Vein endothelial cell (primary cell): ENCODE results near the gene BOC. TPM values are rescaled to one million over a fixed set of nuclear protein-coding genes. Genes with fewer than 3 reads are reported as not detected.

Experiments
- total RNA-seq: library from RNA; depleted of rRNA; stranded (reverse); fragments of >200 nt; gene quantifications from 2 replicates; pipeline ENCODE4 v1.2.3, GENCODE V29; 2012

BOC gene
- total RNA-seq, result under 0.01 TPM in 1 of 2 replicates, not detected in the other

GRCh38 chr3:113211330-113212149, at the start of gene BOC:
Gene BOC, plus strand, starts transcription at chr3:113211557. Its CDS starts 38,246 bp downstream, at chr3:113249803.

Other genes starting within 250 kb of the BOC start
- not detected in 2 replicates for gene CD200R1, start 236.5 kb upstream of the BOC start, total RNA-seq
- 38.7 and 45.4 TPM in 2 replicates for gene GTPBP8, start 220.6 kb upstream of the BOC start, total RNA-seq
- gene CFAP44, start 229.9 kb downstream of the BOC start, total RNA-seq, result 2.3 and 4.9 TPM in 2 replicates